Right lobe of liver (tissue), 6 donors: ENCODE measurements around the gene NEIL1. TPM values are rescaled to one million over a fixed set of nuclear protein-coding genes. Genes with fewer than 3 reads are reported as not detected.

Source experiments
- ATAC-seq, 4 donors: fragments of 200-7000 bp; cut with Tn5 transposase; one replicate each; pipeline ENCODE4 v1.9.1; 2020; ENCODE audit warnings: mild to moderate bottlenecking in 4 of 4, moderate library complexity in 4 of 4
- DNase-seq, 3 donors: peaks; one replicate each; pipeline ENCODE4 v3.0.0-alpha.2; 2020
- H3K27ac ChIP-seq, 3 donors: fragments of 200-600 bp; one replicate each; pipeline ENCODE4 v1.8.0; 2022
- H3K27me3 ChIP-seq, 2 donors: fragments of 200-600 bp; one replicate each; pipeline ENCODE4 v1.8.0; 2022
- H3K36me3 ChIP-seq, 4 donors: fragments of 200-600 bp; sonication (generic) in 1 of 4; one replicate each; pipeline versions ENCODE4 v1.5.1 to v1.8.0; 2017 to 2022; ENCODE audit warnings: control low read depth in 1 of 4
- H3K4me1 ChIP-seq, 4 donors: fragments of 200-600 bp; sonication (generic) in 1 of 4; one replicate each; pipeline versions ENCODE4 v1.5.1 to v1.8.0; 2017 to 2022; ENCODE audit warnings: control low read depth in 1 of 4
- H3K4me3 ChIP-seq, 3 donors: fragments of 200-600 bp; one replicate each; pipeline ENCODE4 v1.8.0; 2022
- H3K9me3 ChIP-seq, 4 donors: fragments of 200-600 bp; sonication (generic) in 1 of 4; one replicate each; pipeline versions ENCODE4 v1.5.1 to v1.8.0; 2017 to 2022; ENCODE audit warnings: control low read depth in 1 of 4
- CTCF ChIP-seq, 4 donors: fragments of 200-600 bp in 3 of 4; fragments of 450-650 bp in 1 of 4; IDR thresholded peaks; one replicate each; pipeline versions ENCODE4 v1.5.1 to v1.8.0; 2016 to 2022; ENCODE audit warnings: antibody characterized with exemption in 4 of 4, mild to moderate bottlenecking in 2 of 4
- POLR2A ChIP-seq: fragments of 450-650 bp; IDR thresholded peaks from one replicate; pipeline ENCODE4 v1.6.1; 2017; ENCODE audit warnings: antibody characterized with exemption, mild to moderate bottlenecking
- WGBS: methylation state at CpG from one replicate; pipeline ENCODE4 v1.1.6; 2018; ENCODE audit warnings: low coverage, low lambda C conversion rate; ENCODE audit not compliant: insufficient coverage; ENCODE audit errors: missing lambda C conversion rate; 5-methylcytosine and 5-hydroxymethylcytosine counted together
- intact Hi-C, 2 donors: fragments of 100-400 bp; cut with DNase I; formaldehyde crosslinking; loops; one replicate each; pipeline versions ENCODE4 v1.11.2 to v1.14.1; 2022
- total RNA-seq, 6 experiments: library from RNA; depleted of rRNA in 2 of 6; stranded (reverse); fragments of >200 nt in 2 of 6; fragmentation: NEBNext Ultra II Directional in 3 of 6; extraction: Animal tissue kit (Norgen Biotek cat#: 25700) in 3 of 6; gene quantifications; one replicate each; pipeline versions ENCODE4 v1.1.0 to v1.2.4, GENCODE V29; 2016 to 2023
- donor health status: DM: no; HTN: yes; CAD: no.
- donor health status: DM: no; HTN: no; CAD: no.
- donor health status: DM: no; HTN: no; CAD: no.
- donor health status: DM: no; HTN: yes; CAD: no.
- donor health status: DM: no; HTN: yes; CAD: no.

Gene NEIL1
- total RNA-seq, 6 experiments from 2014 or later, result 16.6 to 32.7 (median 23.7) TPM

GRCh38 chr15:75359537-75360250, 12.9 kb downstream of the NEIL1 start:
- Histone ChIP-seq H3K4me1 (no peaks in the 10 kb centered on the region), H3K27me3 (no peaks in the 10 kb centered on the region), H3K9me3 (no peaks in the 10 kb centered on the region), H3K36me3 (peaks cover 0 to 50% (median 12%) of the 10 kb centered on the region in 4 donors), H3K4me3 (no peak overlapping the region), H3K27ac (no peak overlapping the region)
- no peak for TF ChIP-seq POLR2A
- no peak for TF ChIP-seq CTCF (IDR thresholded peaks at IDR 0.05)
- intact Hi-C loops, result no loop called here
- no CpG with 5 or more reads among the region's 15 CpGs for WGBS
- DNase-seq (no peak), ATAC-seq (no peak)

- H3K36me3 ChIP-seq, result peaks cover 0 to 52% (median 15%) of the 10 kb centered on the region in 4 donors
- no CpG with 5 or more reads among the region's 1 CpG for WGBS
These were observed 13.6 kb downstream of the NEIL1 start for GRCh38 chr15:75360391-75360790.

GRCh38 chr15:75360856-75361255, 14.0 kb downstream of the NEIL1 start:
- no peak for TF ChIP-seq POLR2A
- TF ChIP-seq CTCF (IDR thresholded peaks at IDR 0.05), result no peak
- ATAC-seq (no peak), DNase-seq (no peak)
- Histone ChIP-seq H3K27ac (no peak overlapping the region), H3K36me3 (peaks cover 0 to 57% (median 18%) of the 10 kb centered on the region in 4 donors), H3K9me3 (no peaks in the 10 kb centered on the region), H3K27me3 (no peaks in the 10 kb centered on the region), H3K4me1 (no peaks in the 10 kb centered on the region), H3K4me3 (no peak overlapping the region)
- intact Hi-C loops, result no loop called here
- WGBS, result no CpG with 5 or more reads among the region's 7 CpGs

More at GRCh38 chr15:75360391-75360790, 13.6 kb downstream of the NEIL1 start:
- TF ChIP-seq POLR2A (no peak), CTCF (IDR thresholded peaks at IDR 0.05) (no peak)
- Histone ChIP-seq H3K9me3 (no peaks in the 10 kb centered on the region), H3K27ac (no peak overlapping the region), H3K4me1 (no peaks in the 10 kb centered on the region), H3K27me3 (no peaks in the 10 kb centered on the region), H3K4me3 (no peak overlapping the region)
- ATAC-seq, result no peak
- no peak for DNase-seq
- intact Hi-C loops, result no loop called here

- DNase-seq, result no peak
- peaks cover 0 to 56% (median 21%) of the 10 kb centered on the region in 4 donors for H3K36me3 ChIP-seq
- intact Hi-C loops, result no loop called here
These were observed 14.6 kb downstream of the NEIL1 start for GRCh38 chr15:75361361-75361988.

More at GRCh38 chr15:75361361-75361988, 14.6 kb downstream of the NEIL1 start:
- TF ChIP-seq POLR2A (no peak), CTCF (IDR thresholded peaks at IDR 0.05) (no peak)
- H3K4me3 ChIP-seq, result no peak overlapping the region
- no peaks in the 10 kb centered on the region for H3K9me3 ChIP-seq
- no peaks in the 10 kb centered on the region for H3K4me1 ChIP-seq
- no CpG with 5 or more reads among the region's 10 CpGs for WGBS
- no peak for ATAC-seq
- H3K27me3 ChIP-seq, result no peaks in the 10 kb centered on the region
- no peak overlapping the region for H3K27ac ChIP-seq
